B cell (primary cell): ENCODE measurements around the gene MCM6. TPM values are rescaled to one million over a fixed set of nuclear protein-coding genes. Genes with fewer than 3 reads are reported as not detected.
A peak's percentile ranks its signal among the peaks of the same experiment; 100 is the strongest.

Experiments used
- ATAC-seq: fragments of 200-7000 bp; cut with Tn5 transposase; one replicate; pipeline ENCODE4 v1.10.0; 2021; ENCODE audit warnings: low read depth, mild to moderate bottlenecking, moderate number of reproducible peaks, moderate library complexity
- CTCF ChIA-PET: fragments of 350-600 bp; sonication (Branson Sonifier 250); formaldehyde crosslinking; loops from one replicate; lab custom pipeline; 2021; ENCODE audit warnings: antibody characterized with exemption, inconsistent platforms; lab: Charles Lee
- POLR2A ChIA-PET: fragments of 350-600 bp; sonication (Branson Sonifier 250); formaldehyde crosslinking; loops from one replicate; lab custom pipeline; 2021; ENCODE audit warnings: antibody characterized with exemption; lab: Charles Lee
- DNase-seq: peaks from one replicate; pipeline ENCODE4 v3.0.0; 2013
- H2AFZ ChIP-seq: 2 replicates; pipeline ENCODE4 v1.6.1; 2012; ENCODE audit warnings: mild to moderate bottlenecking, low read depth, low read length; ENCODE audit not compliant: insufficient read depth, poor library complexity, severe bottlenecking
- H3K27ac ChIP-seq, 2 donors: 1 replicate in 1 of 2; 2 replicates in 1 of 2; pipeline ENCODE4 v1.5.1; 2012 to 2013; ENCODE audit warnings: low read length in 2 of 2, mild to moderate bottlenecking in 2 of 2, moderate library complexity in 1 of 2
- H3K27me3 ChIP-seq, 4 experiments: fragments of 200-600 bp in 1 of 4; sonication (generic) in 1 of 4; replicated peaks in 1 of 4; 1 replicate in 2 of 4; 2 replicates in 2 of 4; pipeline versions ENCODE4 v1.6.1 to v1.7.0; 2013 to 2016; ENCODE audit warnings: low read length in 3 of 4, mild to moderate bottlenecking in 2 of 4, mixed read lengths in 1 of 4, moderate library complexity in 1 of 4; ENCODE audit not compliant: insufficient read depth in 4 of 4, control insufficient read depth in 3 of 4; ENCODE audit errors: control extremely low read depth in 1 of 4
- H3K36me3 ChIP-seq, 2 experiments: replicated peaks in 1 of 2; 1 replicate in 1 of 2; 2 replicates in 1 of 2; pipeline versions ENCODE4 v1.6.1 to v1.7.1; 2013; ENCODE audit warnings: low read length in 1 of 2; ENCODE audit not compliant: insufficient read depth in 2 of 2, control insufficient read depth in 1 of 2; ENCODE audit errors: control extremely low read depth in 1 of 2, extremely low read depth in 1 of 2
- H3K4me1 ChIP-seq, 2 donors: fragments of 200-600 bp in 1 of 2; sonication (generic) in 1 of 2; 1 replicate in 1 of 2; 2 replicates in 1 of 2; pipeline versions ENCODE4 v1.5.1 to v1.6.1; 2013 to 2017; ENCODE audit warnings: low read length in 2 of 2; ENCODE audit not compliant: control insufficient read depth in 2 of 2, insufficient read depth in 2 of 2
- H3K4me2 ChIP-seq: replicated peaks from 2 replicates; pipeline ENCODE3; 2012; ENCODE audit warnings: mild to moderate bottlenecking, low read depth, low read length; ENCODE audit not compliant: poor library complexity, severe bottlenecking
- H3K4me3 ChIP-seq, 5 experiments: fragments of 200-600 bp in 1 of 5; sonication (generic) in 1 of 5; 1 replicate in 3 of 5; 2 replicates in 2 of 5; pipeline versions ENCODE4 v1.5.1 to v1.7.0; 2011 to 2016; ENCODE audit warnings: low read length in 4 of 5, mild to moderate bottlenecking in 4 of 5, low read depth in 2 of 5, control low read depth in 1 of 5, moderate library complexity in 1 of 5; ENCODE audit not compliant: insufficient read depth in 1 of 5; ENCODE audit errors: control extremely low read depth in 1 of 5, extremely low read depth in 1 of 5
- H3K79me2 ChIP-seq: fragments of 200-600 bp; sonication (generic); one replicate; pipeline ENCODE4 v1.6.0; 2016; ENCODE audit warnings: low read length; ENCODE audit not compliant: control insufficient read depth, insufficient read depth
- H3K9ac ChIP-seq: fragments of 200-600 bp; sonication (generic); 2 replicates; pipeline ENCODE4 v1.6.1; 2017; ENCODE audit warnings: mild to moderate bottlenecking, low read length, moderate library complexity
- H3K9me3 ChIP-seq, 3 donors: one replicate each; pipeline versions ENCODE4 v1.6.1 to v1.7.1; 2013; ENCODE audit warnings: low read length in 2 of 3; ENCODE audit not compliant: control insufficient read depth in 2 of 3, insufficient read depth in 1 of 3; ENCODE audit errors: control extremely low read depth in 1 of 3
- H4K20me1 ChIP-seq: 2 replicates; pipeline ENCODE4 v1.6.0; 2012; ENCODE audit warnings: mild to moderate bottlenecking, low read length; ENCODE audit not compliant: insufficient read depth, control insufficient read depth, poor library complexity, severe bottlenecking
- H3K27ac Mint-ChIP-seq: one replicate; pipeline ENCODE4 v1.8.0; 2021; ENCODE audit warnings: mixed read lengths
- H3K27me3 Mint-ChIP-seq: one replicate; pipeline ENCODE4 v1.8.0; 2021; ENCODE audit warnings: mixed read lengths
- H3K4me1 Mint-ChIP-seq: one replicate; pipeline ENCODE4 v1.8.0; 2021; ENCODE audit warnings: mixed read lengths
- H3K4me3 Mint-ChIP-seq: one replicate; pipeline ENCODE4 v1.8.0; 2021; ENCODE audit warnings: mixed read lengths
- H3K9me3 Mint-ChIP-seq: one replicate; pipeline ENCODE4 v1.8.0; 2022; ENCODE audit warnings: mixed read lengths; ENCODE audit not compliant: insufficient read depth
- CTCF ChIP-seq: fragments of 200-600 bp; IDR thresholded peaks from one replicate; pipeline ENCODE4 v1.8.0; 2022; ENCODE audit warnings: antibody characterized with exemption, mild to moderate bottlenecking
- EZH2 ChIP-seq: IDR thresholded peaks from 2 replicates; pipeline ENCODE4 v1.6.1; 2012; ENCODE audit warnings: borderline replicate concordance, low read depth, mild to moderate bottlenecking, moderate library complexity, low read length; ENCODE audit not compliant: insufficient read depth, poor library complexity, severe bottlenecking
- WGBS: methylation state at CpG from one replicate; pipeline ENCODE4 v1.1.5; 2013; ENCODE audit warnings: missing lambda C conversion rate; ENCODE audit not compliant: insufficient coverage; 5-methylcytosine and 5-hydroxymethylcytosine counted together
- intact Hi-C: fragments of 100-400 bp; cut with micrococcal nuclease; formaldehyde crosslinking; loops from one replicate; pipeline ENCODE4 v1.10.0; 2022
- polyA plus RNA-seq: library from polyadenylated mRNA; depleted of rRNA; stranded (reverse); fragments of >200 nt; gene quantifications from 2 replicates; pipeline ENCODE4 v1.2.3, GENCODE V29; 2012
- total RNA-seq, 2 donors: library from RNA; stranded (reverse); fragments of 120-200 nt in 1 of 2; gene quantifications; 1 replicate in 1 of 2; 2 replicates in 1 of 2; pipeline versions ENCODE4 v1.2.3 to v1.2.4, GENCODE V29; 2013 to 2022

The MCM6 gene
- total and polyA plus RNA-seq, 2 donors (not counting 1 experiment from before 2014, with no cell fraction given) = 2.3 to 30.0 TPM

GRCh38 chr2:135875491-135876065, 665 bp downstream of the MCM6 start:
- Mint-ChIP-seq H3K27me3 (no peaks in the 10 kb centered on the region), H3K4me3 (peak overlapping the region; percentile 95), H3K4me1 (peaks cover 24% of the 10 kb centered on the region), H3K27ac (peak overlapping the region; percentile 94), H3K9me3 (no peaks in the 10 kb centered on the region)
- H3K27me3 ChIP-seq = no peaks in the 10 kb centered on the region
- no peaks in the 10 kb centered on the region for H3K9me3 ChIP-seq
- 1% methylated on average over 26 of the region's 26 CpGs for WGBS
- peak overlapping the region; percentile 94 for H3K4me2 ChIP-seq
- peak overlapping the region; percentile 84 for H3K9ac ChIP-seq
- POLR2A ChIA-PET = interaction anchor here (0.5 to 0.6 kb wide), 2 partner anchors 365 to 370 kb away, joined by 4 to 9 read pairs; no protein-coding TSS in a partner anchor
- H3K36me3 ChIP-seq = peaks cover 0 to 3% of the 10 kb centered on the region in 2 experiments
- no peaks in the 10 kb centered on the region for H4K20me1 ChIP-seq
- intact Hi-C loops = loop anchor here (1.0 to 2.0 kb wide), 5 partner anchors 41 to 823 kb away; partner anchors contain the start of genes R3HDM1, RAB3GAP1, UBXN4 and ZRANB3
- CTCF ChIA-PET = interaction anchor here (1.4 kb wide), 1 partner anchor 39 kb away, joined by 3 read pairs; no protein-coding TSS in a partner anchor
- TF ChIP-seq CTCF (no peak), EZH2 (no peak)
- peak overlapping the region; percentile 90 for H2AFZ ChIP-seq
- H3K27ac ChIP-seq = peak overlapping the region; percentile 69 to 79
- ATAC-seq = peak; percentile 72
- peak overlapping the region; percentile 21 to 80 (median 68) for H3K4me3 ChIP-seq
- DNase-seq = peak; percentile 83
- no peaks in the 10 kb centered on the region for H3K79me2 ChIP-seq
- H3K4me1 ChIP-seq = peaks cover 8 to 23% of the 10 kb centered on the region in 2 donors
